SK-N-SH treated with all-trans-retinoic acid at 6 μM for 48 hours (cell line): ENCODE results near the gene STIL.
A peak's percentile ranks its signal among the peaks of the same experiment; 100 is the strongest.

Experiments
- ATAC-seq: fragments of 200-7000 bp; cut with Tn5 transposase; 3 replicates; pipeline ENCODE4 v1.9.1; 2020; ENCODE audit warnings: mild to moderate bottlenecking, moderate library complexity
- ARNTL ChIP-seq: fragments of 450-650 bp; formaldehyde crosslinking; IDR thresholded peaks from 2 replicates; pipeline ENCODE4 v1.5.0; 2020; ENCODE audit warnings: low read depth, mild to moderate bottlenecking, moderate library complexity, borderline replicate concordance
- CSDC2 ChIP-seq: fragments of 250-450 bp; sonication (Bioruptor Pico); IDR thresholded peaks from 2 replicates; pipeline ENCODE4 v1.5.0; 2020; ENCODE audit warnings: mild to moderate bottlenecking, moderate library complexity
- ESRRG ChIP-seq: fragments of 250-450 bp; sonication (Bioruptor Pico); IDR thresholded peaks from 2 replicates; pipeline ENCODE4 v1.6.1; 2021; ENCODE audit warnings: mild to moderate bottlenecking
- GLIS3 ChIP-seq: fragments of 250-450 bp; sonication (Bioruptor Pico); IDR thresholded peaks from 2 replicates; pipeline ENCODE4 v1.5.0; 2020; ENCODE audit warnings: mild to moderate bottlenecking, moderate library complexity
- ISL1 ChIP-seq: fragments of 250-450 bp; sonication (Bioruptor Pico); IDR thresholded peaks from 2 replicates; pipeline ENCODE4 v2.1.2; 2022; ENCODE audit warnings: mild to moderate bottlenecking, moderate library complexity
- OSR1 ChIP-seq: fragments of 250-450 bp; sonication (Bioruptor Pico); IDR thresholded peaks from 2 replicates; pipeline ENCODE4 v1.8.0; 2022; ENCODE audit warnings: moderate library complexity, mild to moderate bottlenecking, inconsistent platforms
- PPARA ChIP-seq: fragments of 250-450 bp; sonication (Bioruptor Pico); IDR thresholded peaks from 2 replicates; pipeline ENCODE4 v1.5.0; 2020; ENCODE audit warnings: mild to moderate bottlenecking, borderline replicate concordance
- SNAI2 ChIP-seq: fragments of 250-450 bp; sonication (Bioruptor Pico); IDR thresholded peaks from 2 replicates; pipeline ENCODE4 v1.5.0; 2020; ENCODE audit warnings: mild to moderate bottlenecking, moderate library complexity
- TCF4 ChIP-seq: fragments of 250-450 bp; sonication (Bioruptor Pico); IDR thresholded peaks from 2 replicates; pipeline ENCODE4 v1.8.0; 2021; ENCODE audit warnings: mild to moderate bottlenecking, moderate library complexity, borderline replicate concordance
- TOX ChIP-seq: fragments of 250-450 bp; sonication (Bioruptor Pico); IDR thresholded peaks from 2 replicates; pipeline ENCODE4 v1.8.0; 2021; ENCODE audit warnings: mild to moderate bottlenecking, moderate library complexity, borderline replicate concordance
- ZC3H10 ChIP-seq: fragments of 250-450 bp; sonication (Bioruptor Pico); IDR thresholded peaks from 2 replicates; pipeline ENCODE4 v1.5.1; 2021; ENCODE audit warnings: mild to moderate bottlenecking, moderate library complexity
- ZFP3 ChIP-seq: fragments of 250-450 bp; sonication (Bioruptor Pico); IDR thresholded peaks from 2 replicates; pipeline ENCODE4 v1.5.0; 2020; ENCODE audit warnings: mild to moderate bottlenecking, moderate library complexity
- TF ChIP-seq, protein P1 (sequence below): fragments of 250-450 bp; sonication (Bioruptor Pico); IDR thresholded peaks from 2 replicates; pipeline ENCODE4 v1.8.0; 2021; ENCODE audit warnings: low read depth, mild to moderate bottlenecking, moderate library complexity, borderline replicate concordance
- TF ChIP-seq, protein P2 (sequence below): fragments of 250-450 bp; sonication (Bioruptor Pico); IDR thresholded peaks from 2 replicates; pipeline ENCODE4 v1.5.1; 2021; ENCODE audit warnings: mild to moderate bottlenecking, moderate library complexity
- TF ChIP-seq, protein P3 (sequence below): fragments of 250-450 bp; sonication (Bioruptor Pico); IDR thresholded peaks from 2 replicates; pipeline ENCODE4 v1.5.0; 2020; ENCODE audit warnings: mild to moderate bottlenecking, moderate library complexity
- TF ChIP-seq, protein P4 (sequence below): fragments of 250-450 bp; sonication (Bioruptor Pico); IDR thresholded peaks from 2 replicates; pipeline ENCODE4 v1.5.1; 2020; ENCODE audit warnings: low read depth, mild to moderate bottlenecking, moderate library complexity
- TF ChIP-seq, protein P5 (sequence below): fragments of 250-450 bp; sonication (Bioruptor Pico); IDR thresholded peaks from 2 replicates; pipeline ENCODE4 v1.8.0; 2020; ENCODE audit warnings: mild to moderate bottlenecking, moderate library complexity, borderline replicate concordance

STIL gene

DNA sequence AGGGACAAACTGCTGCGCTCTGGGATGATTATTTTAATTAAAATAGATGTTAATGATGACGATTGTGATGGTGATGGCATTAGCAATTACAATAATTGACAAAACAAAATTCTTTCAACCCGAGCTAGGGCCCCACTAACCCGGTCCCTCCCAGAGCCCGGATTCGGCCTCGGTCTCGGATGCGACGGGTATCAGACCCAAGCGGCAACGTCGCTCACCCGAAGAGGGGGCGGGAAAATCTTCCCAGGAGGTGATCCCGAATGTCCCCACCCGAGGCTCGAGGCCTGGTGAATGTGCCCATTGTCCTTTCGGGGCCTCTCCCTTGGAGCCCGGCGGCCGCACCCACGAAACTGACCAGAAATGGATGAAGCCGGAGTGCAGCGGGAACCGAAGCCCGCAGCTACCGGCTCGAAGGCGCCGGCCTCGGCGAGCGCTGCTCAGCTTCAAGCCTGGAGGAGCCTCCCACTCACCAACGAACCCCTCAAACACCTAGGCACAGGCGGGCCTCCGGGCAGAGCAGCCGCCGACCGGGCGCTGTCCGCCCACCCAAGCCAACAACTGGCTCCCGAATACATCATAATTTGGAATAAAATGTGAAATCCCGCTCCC, 83.2 kb downstream of the STIL start:
- TF ChIP-seq ZC3H10 (CRISPR knock-in tag): no peak
- no peak for TF ChIP-seq ISL1 (CRISPR knock-in tag)
- TF ChIP-seq PPARA (CRISPR knock-in tag): no peak
- TF ChIP-seq, protein P1, sequence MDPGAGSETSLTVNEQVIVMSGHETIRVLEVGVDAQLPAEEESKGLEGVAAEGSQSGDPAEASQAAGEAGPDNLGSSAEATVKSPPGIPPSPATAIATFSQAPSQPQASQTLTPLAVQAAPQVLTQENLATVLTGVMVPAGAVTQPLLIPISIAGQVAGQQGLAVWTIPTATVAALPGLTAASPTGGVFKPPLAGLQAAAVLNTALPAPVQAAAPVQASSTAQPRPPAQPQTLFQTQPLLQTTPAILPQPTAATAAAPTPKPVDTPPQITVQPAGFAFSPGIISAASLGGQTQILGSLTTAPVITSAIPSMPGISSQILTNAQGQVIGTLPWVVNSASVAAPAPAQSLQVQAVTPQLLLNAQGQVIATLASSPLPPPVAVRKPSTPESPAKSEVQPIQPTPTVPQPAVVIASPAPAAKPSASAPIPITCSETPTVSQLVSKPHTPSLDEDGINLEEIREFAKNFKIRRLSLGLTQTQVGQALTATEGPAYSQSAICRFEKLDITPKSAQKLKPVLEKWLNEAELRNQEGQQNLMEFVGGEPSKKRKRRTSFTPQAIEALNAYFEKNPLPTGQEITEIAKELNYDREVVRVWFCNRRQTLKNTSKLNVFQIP: no peak
- no peak for TF ChIP-seq ARNTL
- no peak for TF ChIP-seq CSDC2 (CRISPR knock-in tag)
- TF ChIP-seq TOX (CRISPR knock-in tag): no peak
- TF ChIP-seq, protein P2, sequence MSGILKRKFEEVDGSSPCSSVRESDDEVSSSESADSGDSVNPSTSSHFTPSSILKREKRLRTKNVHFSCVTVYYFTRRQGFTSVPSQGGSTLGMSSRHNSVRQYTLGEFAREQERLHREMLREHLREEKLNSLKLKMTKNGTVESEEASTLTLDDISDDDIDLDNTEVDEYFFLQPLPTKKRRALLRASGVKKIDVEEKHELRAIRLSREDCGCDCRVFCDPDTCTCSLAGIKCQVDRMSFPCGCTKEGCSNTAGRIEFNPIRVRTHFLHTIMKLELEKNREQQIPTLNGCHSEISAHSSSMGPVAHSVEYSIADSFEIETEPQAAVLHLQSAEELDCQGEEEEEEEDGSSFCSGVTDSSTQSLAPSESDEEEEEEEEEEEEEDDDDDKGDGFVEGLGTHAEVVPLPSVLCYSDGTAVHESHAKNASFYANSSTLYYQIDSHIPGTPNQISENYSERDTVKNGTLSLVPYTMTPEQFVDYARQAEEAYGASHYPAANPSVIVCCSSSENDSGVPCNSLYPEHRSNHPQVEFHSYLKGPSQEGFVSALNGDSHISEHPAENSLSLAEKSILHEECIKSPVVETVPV (CRISPR knock-in tag): no peak
- TF ChIP-seq, protein P3, sequence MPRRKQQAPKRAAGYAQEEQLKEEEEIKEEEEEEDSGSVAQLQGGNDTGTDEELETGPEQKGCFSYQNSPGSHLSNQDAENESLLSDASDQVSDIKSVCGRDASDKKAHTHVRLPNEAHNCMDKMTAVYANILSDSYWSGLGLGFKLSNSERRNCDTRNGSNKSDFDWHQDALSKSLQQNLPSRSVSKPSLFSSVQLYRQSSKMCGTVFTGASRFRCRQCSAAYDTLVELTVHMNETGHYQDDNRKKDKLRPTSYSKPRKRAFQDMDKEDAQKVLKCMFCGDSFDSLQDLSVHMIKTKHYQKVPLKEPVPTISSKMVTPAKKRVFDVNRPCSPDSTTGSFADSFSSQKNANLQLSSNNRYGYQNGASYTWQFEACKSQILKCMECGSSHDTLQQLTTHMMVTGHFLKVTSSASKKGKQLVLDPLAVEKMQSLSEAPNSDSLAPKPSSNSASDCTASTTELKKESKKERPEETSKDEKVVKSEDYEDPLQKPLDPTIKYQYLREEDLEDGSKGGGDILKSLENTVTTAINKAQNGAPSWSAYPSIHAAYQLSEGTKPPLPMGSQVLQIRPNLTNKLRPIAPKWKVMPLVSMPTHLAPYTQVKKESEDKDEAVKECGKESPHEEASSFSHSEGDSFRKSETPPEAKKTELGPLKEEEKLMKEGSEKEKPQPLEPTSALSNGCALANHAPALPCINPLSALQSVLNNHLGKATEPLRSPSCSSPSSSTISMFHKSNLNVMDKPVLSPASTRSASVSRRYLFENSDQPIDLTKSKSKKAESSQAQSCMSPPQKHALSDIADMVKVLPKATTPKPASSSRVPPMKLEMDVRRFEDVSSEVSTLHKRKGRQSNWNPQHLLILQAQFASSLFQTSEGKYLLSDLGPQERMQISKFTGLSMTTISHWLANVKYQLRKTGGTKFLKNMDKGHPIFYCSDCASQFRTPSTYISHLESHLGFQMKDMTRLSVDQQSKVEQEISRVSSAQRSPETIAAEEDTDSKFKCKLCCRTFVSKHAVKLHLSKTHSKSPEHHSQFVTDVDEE (CRISPR knock-in tag): no peak
- TF ChIP-seq, protein P4, sequence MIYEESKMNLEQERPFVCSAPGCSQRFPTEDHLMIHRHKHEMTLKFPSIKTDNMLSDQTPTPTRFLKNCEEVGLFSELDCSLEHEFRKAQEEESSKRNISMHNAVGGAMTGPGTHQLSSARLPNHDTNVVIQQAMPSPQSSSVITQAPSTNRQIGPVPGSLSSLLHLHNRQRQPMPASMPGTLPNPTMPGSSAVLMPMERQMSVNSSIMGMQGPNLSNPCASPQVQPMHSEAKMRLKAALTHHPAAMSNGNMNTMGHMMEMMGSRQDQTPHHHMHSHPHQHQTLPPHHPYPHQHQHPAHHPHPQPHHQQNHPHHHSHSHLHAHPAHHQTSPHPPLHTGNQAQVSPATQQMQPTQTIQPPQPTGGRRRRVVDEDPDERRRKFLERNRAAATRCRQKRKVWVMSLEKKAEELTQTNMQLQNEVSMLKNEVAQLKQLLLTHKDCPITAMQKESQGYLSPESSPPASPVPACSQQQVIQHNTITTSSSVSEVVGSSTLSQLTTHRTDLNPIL (CRISPR knock-in tag): no peak
- no peak for TF ChIP-seq ESRRG (CRISPR knock-in tag)
- no peak for TF ChIP-seq TCF4 (CRISPR knock-in tag)
- ATAC-seq: peak; percentile 47

DNA sequence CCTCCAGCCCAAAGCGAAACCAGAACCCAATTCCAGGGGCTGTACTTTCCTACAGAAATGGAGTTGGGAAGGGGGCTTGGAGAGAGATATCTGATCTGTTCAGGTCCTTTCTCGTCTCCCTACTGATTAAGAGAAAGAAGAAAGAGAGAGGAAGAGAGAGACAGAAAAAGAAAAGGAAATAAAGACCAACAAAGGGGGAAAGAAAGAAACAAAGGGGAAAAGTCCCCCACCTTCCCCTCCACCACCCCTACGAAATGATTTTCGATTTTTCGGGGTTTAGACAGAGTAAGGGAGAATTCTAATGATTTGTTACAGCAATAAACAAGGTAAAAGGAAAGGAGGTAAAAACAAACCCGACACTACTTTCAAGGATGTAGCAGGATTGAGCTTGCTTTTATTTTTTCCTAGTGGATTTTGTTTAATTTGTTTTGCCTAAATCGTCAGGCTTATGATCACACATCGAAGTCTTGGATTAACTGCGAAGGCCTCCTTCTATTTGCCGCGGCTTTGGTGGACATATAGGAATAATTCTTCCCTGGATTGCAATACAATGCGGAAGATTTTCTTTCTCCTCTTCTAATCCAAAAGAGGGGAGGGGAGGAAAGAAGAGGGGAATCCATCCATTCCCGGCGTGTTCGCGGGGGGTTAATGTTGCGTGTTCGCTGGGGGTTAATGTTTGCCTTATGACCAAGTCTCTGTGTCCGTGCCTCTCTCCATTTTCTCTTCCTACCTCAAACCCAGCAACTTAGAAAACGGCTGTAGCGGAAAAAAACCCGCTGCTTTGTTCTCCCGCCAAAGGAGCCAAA, 83.9 kb downstream of the STIL start:
- ATAC-seq: no peak
- no peak for TF ChIP-seq GLIS3 (CRISPR knock-in tag)
- TF ChIP-seq, protein P1: no peak
- no peak for TF ChIP-seq OSR1 (CRISPR knock-in tag)
- no peak for TF ChIP-seq ZC3H10 (CRISPR knock-in tag)
- no peak for TF ChIP-seq ZFP3 (CRISPR knock-in tag)
- no peak for TF ChIP-seq SNAI2 (CRISPR knock-in tag)
- TF ChIP-seq ARNTL: no peak
- TF ChIP-seq, protein P5, sequence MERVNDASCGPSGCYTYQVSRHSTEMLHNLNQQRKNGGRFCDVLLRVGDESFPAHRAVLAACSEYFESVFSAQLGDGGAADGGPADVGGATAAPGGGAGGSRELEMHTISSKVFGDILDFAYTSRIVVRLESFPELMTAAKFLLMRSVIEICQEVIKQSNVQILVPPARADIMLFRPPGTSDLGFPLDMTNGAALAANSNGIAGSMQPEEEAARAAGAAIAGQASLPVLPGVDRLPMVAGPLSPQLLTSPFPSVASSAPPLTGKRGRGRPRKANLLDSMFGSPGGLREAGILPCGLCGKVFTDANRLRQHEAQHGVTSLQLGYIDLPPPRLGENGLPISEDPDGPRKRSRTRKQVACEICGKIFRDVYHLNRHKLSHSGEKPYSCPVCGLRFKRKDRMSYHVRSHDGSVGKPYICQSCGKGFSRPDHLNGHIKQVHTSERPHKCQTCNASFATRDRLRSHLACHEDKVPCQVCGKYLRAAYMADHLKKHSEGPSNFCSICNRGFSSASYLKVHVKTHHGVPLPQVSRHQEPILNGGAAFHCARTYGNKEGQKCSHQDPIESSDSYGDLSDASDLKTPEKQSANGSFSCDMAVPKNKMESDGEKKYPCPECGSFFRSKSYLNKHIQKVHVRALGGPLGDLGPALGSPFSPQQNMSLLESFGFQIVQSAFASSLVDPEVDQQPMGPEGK (CRISPR knock-in tag): no peak
- no peak for TF ChIP-seq TOX (CRISPR knock-in tag)
- TF ChIP-seq, protein P4 (CRISPR knock-in tag): no peak
- TF ChIP-seq CSDC2 (CRISPR knock-in tag): no peak
